Pulmonary artery endothelial cell (primary cell): Measurements from ENCODE around the gene SLAIN1. TPM values are rescaled to one million over a fixed set of nuclear protein-coding genes. Genes with fewer than 3 reads are reported as not detected.
"Not testable (repeated sequence)": the region's sequence is repeated elsewhere in the genome, so short reads cannot be mapped to it uniquely, and the experiment has no call there.

Source experiments
- DNase-seq: peaks from one replicate; pipeline ENCODE4 v3.0.0-alpha.2; 2011; ENCODE audit warnings: low read depth, low spot score
- total RNA-seq: library from RNA; depleted of rRNA; stranded (reverse); fragments of >200 nt; gene quantifications from 2 replicates; pipeline ENCODE4 v1.2.3, GENCODE V29; 2014

Gene SLAIN1
- 9.2 and 13.7 TPM in 2 replicates for total RNA-seq

DNA sequence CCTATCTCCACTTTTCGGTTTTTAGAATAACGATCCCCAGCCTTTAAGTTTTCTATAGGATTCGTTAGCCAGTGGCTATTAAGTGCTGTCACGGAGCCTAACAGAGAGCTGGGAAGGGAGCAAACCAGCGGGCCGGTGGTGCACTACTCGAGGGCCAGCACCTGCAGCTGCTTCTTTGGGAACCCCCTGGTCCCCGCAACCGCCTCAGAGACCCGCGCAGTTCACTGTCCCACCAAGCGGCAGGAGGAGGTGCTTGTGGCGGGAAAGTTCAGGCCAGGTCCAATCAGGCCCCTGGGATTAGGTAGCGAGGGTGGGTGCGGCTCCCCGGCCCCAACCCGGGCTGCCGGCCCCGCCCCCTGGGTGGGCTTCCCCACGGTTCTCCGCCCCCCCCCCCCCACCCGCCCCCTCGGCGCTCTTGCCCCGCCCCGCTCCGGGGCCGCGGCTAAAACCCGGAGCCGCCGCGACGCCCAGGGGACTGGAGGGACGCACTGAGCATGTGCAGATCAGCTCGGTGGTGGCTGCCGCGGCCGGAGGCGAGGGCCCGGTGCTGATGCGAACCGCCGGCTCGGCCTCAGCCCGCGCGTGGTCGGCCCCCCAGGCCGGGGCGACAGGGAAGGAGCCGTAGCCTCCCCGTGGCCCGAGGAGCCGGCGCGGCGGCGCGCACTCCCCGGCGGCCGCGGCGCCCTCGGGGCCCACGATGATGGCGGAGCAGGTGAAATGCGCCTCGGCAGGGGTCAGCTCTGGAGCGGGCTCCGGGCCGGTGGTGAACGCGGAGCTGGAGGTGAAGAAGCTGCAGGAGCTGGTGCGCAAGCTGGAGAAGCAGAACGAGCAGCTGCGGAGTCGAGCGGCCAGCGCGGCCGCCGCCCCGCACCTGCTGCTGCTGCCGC, at the start of gene SLAIN1:
Gene SLAIN1 (plus strand): TSS at position 471 of the 887 bp plus-strand sequence. CDS start 227 bp downstream, at position 698.
- DNase-seq = no peak

DNA sequence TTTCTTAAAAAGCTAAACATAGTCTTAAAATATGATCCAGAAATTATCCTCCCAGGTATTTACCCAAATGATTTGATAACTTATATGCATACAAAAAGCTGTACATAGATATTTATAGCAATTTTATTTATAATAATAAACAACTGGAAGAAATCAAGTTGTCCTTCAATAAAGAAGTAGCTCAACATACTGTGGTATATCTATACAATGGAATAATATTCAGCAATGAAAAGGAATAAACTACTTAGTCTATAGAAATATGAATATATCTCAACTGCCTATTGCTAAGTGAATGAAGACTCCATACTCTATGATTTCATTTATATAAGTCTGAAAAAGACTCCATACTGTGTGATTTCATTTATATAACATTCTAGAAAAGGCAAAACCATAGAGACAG, 47.1 kb upstream of the SLAIN1 start:
- no peak for DNase-seq

DNA sequence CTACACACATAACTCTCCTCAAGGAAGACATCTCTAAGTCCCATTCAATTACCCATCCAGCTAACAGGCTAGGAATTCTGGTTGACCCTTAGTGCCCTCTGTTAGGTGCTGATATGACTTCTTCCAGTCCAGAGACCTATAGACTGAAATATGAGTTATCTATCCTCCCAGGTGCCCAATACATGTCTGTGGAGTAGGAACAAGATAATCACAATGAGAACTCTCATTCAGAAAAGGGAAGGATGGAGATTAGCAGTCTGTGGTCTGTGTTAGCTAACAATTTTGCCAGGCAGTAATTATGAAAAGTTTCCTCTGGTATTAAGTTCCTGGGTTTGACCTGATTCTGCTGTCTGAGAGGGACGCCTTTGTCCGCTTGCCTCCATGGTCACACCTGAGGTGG, 44.2 kb upstream of the SLAIN1 start:
- DNase-seq = no peak

DNA sequence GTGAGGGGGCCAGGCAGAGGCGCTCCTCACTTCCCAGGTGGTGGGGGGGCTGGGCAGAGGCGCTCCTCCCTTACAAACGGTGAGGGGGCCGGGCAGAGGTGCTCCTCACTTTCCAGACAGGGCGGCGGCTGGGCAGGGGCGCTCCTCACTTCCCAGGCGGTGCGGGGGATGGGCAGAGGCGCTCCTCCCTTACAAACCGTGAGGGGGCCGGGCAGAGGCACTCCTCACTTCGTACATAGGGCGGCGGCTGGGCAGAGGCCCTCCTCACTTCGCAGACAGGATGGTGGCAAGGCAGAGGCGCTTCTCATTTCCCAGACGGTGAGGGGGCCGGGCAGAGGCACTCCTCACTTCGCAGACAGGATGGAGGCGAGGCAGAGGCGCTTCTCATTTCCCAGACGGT, 37.5 kb upstream of the SLAIN1 start:
- DNase-seq = not testable (repeated sequence)

DNA sequence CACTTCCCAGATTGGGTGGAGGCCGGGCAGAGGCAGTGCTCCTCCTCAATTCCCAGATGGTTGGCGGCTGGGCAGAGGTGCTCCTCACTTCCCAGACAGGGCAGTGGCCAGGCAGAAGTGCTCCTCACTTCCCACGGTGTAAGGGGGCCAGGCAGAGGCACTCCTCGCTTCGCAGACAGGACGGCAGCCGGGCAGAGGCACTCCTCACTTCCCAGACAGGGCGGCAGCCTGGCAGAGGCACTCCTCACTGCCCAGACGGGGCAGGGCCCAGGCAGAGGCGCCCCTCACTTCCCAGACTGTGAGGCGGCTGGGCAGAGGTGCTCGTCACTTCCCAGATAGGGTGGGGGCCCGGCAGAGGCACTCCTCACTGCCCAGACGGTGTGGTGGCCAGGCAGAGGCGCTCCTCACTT, 36.6 kb upstream of the SLAIN1 start:
- DNase-seq = no peak

DNA sequence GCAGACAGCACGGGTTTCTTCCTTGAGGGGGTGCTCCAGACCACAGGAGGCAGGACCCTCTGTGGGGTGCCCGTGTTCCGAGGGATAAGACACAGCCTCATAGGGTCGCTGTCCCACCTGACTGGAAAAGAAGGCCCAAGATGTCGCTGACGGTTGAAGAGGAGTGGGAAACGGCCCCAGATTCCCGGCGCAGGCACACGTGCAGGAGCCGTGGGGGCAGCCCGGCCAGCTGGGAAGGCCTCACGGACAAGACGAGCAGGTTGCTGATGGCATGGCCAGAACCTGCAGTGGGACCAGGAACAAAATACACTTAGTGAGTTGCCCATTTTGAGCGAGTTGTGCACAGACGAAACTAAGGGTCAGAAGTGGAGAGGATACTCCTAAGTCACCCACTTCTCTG, 35.2 kb upstream of the SLAIN1 start:
- DNase-seq = not testable (repeated sequence)

DNA sequence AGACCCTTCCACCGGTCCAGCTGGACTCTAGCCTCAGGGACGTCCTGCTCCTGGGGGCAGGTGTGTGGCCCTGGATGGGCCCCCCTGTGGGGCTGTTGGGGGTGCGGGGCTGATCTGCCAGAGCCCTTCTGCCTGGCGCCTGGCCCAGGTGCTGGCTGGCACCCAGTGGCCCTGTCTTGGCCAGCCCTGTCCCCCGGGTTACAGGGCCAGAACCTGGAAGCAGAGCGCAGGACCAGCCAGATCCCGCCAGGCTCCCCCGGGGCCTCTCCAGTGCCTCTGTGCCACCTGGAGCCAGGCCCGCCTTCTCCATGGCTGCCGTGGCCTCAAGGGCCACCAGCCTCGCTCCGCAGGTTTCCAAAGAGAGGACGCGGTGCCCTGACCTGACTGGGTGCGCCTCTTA, 34.7 kb upstream of the SLAIN1 start:
- DNase-seq = not testable (repeated sequence)

DNA sequence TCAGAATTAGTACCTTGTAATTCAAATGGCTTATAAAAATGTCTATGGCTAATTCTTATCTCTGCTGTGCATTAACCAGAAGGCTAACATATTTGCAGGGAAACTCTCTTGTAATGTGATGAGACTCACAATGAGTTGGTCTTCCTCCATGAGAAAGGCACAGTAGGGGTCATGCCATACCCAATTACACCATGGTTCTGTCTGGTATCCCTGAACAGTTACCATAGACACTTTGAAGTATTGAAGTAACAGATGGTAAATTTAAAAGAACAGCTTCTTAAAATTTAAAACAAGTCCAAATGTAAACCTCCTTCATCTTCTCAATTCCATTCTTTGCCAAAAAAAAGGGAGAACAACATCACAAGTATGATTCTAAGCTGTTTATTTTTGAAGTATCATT, 22.6 kb upstream of the SLAIN1 start:
- no peak for DNase-seq

DNA sequence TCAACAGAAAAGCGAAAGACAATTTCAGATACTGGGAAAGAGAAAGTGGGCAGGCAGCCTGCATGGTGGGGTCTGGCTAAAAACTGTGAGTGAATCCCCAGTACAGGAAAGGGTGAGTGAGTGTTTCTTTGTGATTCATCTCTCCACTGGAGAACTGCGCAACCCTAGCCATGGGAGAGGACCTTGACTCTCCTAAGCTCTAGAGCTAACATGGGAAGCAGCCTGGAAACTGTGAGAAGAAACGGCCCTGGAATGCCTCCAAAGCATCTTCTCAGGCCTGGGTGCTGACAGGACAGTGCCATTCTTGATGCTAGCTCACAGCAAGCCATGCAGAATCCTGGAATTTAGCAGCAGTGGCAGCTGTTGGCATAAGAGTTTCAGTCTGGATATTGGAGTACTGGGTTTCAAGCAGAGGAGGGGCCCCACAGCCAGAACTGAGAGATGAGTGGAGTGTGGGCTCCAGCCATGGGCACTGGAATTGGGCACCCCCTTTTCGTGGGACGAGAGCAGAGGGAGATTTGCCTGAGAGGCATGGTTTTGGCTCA, 18.7 kb upstream of the SLAIN1 start:
- DNase-seq = no peak

DNA sequence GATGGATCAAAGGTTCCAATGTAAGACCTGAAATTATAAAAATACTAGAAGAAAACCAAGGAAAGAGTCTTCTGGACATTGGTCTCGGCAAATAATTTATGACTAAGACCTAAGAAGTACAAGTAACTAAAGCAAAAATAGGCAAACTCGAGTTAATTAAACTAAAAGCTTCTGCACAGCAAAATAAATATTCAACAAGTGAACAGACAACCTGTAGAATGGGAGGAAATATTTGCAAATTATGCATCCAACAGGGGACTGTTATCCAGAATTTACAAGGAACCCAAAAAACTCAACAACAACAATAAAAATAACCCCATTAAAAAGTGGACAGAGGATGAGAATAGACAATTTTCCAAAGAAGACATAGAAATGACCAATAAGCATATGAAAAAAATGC, 9.7 kb upstream of the SLAIN1 start:
- no peak for DNase-seq

DNA sequence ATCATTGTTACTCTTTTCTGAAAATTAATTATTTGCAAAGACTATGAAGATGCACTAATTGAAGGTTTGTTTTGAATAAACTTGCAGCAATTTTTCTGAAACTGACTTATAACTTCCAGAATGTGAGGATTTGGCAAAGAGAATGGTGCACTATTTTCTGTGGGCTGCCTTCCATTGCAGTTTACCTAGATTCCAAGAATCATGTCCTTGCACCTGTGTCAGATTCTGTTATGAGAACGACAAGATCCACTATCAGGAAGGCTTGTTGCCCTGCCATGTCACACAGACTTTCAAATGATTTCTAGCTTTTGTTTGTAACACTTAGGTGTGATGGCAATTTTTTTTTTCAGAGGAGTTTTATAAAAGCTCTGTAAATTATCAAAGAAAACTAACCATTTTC, 5.6 kb upstream of the SLAIN1 start:
- DNase-seq = no peak

DNA sequence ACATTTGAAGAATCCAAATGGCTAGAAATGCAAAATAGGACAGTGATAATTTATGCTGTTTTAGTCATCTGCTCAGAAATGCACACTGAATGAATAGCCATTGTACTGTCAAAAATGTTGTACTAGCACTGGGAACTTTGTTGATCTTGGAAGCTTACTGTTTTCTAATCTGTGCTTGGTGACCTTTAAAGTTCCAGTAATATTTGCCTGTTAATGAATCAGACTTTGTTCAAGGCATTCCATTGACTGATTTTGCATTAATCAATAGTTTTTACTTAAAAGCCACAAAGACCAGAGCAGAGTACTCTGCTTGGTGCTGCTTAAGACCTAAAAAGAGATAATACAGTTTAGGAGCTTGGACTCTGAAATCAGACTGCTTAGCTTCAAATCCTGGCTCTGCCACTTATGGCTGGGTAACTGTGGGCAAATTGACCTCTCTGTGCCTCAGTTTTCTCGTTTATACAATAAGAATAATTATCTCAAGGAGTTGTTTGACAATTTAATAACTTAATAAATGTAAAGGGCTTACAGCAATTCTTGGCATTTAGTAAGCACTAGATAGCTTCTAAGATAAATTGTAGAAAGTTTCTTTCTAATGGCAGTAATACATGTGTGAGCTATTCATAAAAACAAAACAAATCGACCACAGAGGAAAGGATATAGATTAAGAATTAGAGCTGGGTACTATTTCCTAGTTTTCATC, 4.6 kb upstream of the SLAIN1 start:
- no peak for DNase-seq

DNA sequence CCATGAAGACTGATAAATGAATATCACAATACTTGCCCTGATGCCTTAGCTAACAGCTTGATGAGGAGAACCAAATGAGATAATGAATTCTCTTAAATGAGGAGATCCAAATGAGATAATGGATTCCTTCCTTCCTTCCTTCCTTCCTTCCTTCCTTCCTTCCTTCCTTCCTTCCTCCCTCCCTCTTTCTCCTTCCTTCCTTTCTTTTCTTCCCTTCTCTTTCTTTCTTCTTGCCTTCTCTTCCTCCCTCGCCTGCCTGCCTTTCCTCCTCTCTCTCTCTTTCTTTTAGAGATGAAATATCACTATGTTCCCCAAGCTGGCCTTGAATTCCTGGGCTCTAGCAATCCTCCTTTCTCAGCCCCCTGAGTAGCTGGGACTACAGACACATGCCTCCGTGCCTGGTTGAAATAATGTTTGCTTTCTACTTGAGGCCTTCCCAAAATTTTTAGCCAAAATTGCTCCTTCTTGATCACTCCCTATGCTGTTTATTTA, 4.0 kb upstream of the SLAIN1 start:
- no peak for DNase-seq

DNA sequence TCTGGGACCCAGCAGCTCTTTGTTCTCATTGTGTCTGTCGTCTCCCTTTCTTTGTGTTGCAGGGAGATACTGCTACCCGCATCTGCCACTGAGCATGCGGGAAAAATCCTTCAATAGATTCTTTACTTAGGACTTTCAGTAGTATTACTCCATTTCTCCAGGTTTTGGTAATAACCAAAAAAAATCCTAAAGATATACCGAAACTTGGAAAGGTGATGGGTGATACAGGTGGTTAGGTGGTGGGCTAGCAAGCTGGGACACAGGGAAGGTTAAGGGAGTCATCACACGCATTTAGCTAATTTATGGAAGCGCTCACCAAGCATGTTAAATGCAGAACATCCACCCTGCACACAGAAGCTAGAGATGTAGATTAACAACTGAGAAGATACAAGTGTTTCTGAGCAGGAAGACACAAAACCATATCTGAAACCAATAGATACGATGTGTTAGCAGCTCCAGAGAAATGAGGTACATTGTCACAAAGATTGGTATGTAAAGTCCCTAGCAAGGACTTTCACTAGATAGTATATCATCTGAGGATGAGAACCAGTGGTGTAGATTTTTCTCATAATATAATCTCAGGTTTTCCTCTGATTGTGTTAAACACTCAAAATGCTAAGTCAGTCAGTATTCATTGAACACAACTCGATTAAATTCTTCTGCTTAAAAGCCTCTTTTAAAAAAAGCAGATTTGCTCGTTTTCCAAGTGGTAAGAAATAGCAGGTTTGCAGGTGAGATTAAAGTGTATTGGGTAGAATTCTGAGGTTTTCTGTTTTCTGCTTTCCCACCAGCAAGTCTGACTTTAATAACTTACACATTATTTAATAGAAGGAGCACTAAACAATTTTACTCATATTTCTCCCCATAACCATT, 1.2 kb upstream of the SLAIN1 start:
- DNase-seq = no peak

DNA sequence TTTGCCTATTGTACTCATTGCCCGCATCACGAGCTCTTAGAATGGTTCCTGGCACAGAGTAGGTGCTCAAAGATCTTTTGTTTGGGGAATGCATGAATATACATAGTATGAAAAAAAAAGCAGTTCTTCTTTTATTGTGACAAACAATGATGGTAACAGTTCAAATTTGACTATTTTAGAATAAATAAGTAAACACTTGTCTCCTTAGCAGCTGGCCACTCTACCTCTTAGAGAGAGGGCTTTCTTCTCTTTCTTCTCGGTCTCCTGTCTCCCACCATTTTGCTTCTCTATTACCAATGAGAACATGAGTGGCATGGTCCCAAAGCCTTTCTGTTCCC, 639 bp upstream of the SLAIN1 start:
- no peak for DNase-seq

DNA sequence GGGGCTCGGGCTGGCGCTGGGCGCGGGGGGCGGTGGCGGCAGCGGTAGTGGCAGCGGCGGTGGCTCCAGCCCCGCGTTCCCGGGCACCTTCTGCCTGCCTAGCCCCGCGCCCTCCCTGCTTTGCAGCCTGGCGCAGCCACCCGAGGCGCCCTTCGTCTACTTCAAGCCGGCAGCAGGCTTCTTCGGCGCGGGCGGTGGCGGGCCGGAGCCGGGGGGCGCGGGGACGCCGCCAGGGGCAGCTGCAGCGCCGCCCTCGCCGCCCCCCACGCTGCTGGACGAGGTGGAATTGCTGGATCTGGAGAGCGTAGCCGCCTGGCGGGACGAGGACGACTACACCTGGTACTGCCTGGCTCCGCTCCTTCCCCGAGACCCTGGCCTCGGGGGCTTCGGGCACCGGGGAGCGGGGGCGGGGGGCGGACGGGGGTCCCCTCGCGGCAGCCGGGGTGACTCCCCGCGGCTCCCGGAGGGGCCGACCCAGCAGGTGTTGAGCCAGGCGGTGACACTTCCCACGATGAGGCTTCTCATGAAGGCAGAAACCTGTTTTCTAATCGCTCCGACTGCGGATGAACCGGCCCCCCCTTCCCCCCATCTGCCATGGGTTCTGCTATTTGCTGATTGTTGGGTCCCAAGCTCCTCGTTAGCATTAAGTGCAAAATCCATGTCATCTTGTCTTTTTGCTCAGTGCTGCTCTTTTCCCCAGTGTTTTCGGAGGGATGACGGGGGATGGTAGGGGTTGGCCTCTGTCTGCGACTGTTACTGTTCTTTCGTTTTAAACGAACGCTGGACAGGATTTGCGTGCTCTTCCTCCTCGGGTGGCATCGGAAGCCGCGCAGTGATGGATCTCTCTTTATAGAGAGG, 943 bp downstream of the SLAIN1 start:
- no peak for DNase-seq

DNA sequence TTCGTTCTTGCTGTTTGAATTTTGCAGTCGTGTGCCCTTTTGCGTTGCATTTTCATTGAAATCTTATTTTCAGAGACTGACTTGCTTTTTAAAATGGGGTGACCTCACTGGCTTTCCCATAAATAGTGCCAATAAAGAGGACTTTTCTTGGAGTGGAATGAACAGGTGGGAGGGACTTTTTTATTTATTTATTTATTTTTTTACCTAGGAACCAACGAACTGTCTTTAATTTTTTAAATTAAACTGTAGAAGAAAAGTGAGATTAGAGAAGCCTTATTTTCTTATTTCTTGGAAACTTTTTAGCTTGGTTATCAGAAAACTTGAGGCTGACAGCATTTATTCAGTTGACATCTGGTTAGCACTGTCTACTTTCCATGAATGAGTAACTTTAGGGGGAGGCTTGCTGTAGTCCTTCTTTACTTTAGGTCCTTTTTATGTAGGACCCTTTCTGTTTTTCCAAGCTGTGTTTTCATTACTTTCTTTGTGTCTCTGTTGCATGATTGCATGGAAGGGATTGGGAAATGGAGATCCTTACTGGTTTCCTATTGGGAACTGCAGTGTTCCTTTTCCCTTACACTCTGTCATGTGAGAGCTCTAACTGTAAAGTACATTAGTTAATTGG, 1.7 kb downstream of the SLAIN1 start:
- DNase-seq = no peak

DNA sequence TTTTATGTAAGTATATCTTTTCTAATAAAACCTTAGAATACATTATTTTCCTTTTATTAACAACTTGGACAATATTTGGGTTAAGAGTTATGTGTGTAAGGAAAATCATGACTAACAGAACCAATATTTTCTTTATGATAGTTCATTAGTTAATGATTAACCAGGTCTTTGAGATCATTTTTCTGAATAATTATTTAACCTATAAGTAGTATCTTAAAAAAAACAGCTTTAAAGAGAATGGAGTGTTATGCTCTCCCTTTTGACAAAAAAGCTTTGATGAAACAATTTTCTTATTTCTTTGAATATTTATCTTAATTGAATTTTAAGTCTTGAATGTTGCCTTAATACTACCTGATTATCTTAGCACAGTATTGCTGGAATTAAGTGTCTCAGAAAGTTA, 3.8 kb downstream of the SLAIN1 start:
- DNase-seq = no peak

DNA sequence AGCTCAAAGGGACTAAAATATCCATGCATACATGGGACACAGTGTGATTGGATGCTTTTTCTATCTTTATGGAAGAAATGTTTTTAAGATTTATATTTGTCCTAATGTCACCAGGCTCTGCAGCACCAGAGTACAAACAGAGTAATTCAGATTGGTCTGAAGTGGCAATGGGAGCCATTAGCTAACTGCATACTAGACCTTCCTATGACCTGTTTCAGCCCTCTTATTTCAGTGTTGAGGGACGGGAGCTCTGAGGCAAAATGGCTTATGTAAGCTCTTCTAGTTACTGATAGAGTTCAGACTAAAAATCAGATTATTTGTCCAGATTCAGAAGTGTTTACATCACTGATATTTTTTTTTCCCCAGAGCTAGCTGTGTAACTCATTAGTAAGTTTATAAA, 4.9 kb downstream of the SLAIN1 start:
- no peak for DNase-seq

DNA sequence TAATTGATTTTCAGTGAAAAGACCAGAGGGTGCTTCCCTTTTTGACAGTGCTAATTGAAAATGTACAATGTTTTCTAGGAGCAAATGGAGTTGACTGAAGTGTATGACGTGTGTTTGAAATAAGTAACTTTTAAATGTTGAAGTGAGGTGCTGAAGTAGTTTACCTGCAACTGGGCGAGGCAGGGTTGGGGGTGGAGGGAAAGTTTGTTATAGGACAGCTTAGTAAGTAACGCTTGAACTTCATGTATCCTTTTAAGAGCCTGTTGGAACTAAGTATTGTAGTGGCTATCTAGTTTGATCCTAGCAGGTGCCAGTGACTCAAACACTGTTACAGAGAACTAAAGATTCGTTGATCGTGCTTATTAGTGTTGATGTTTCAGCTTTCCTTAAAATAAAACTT, 5.9 kb downstream of the SLAIN1 start:
- no peak for DNase-seq
